Measurements from ENCODE around the gene ADARB2.

The ADARB2 gene

DNA sequence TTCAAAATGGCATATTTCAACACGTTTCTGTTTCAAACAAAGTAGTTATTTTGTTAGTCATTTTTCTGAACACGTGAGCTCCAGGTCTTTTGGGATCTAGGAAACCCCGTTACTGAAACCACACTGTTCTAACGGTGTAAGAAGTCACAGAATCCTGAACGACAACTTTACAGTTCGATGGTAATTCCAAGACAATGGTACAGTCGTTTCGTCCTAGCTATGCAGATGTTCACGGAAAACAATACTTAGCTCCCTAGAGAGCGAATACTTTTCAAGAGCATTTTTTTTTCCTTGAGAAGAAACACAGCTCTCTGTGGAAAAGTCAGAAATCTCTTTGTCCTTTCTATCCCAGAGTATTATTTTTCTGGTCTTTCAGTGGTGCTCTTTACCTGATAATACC, 254.1 kb downstream of the ADARB2 start (continued):
- TF ChIP-seq, protein P1, sequence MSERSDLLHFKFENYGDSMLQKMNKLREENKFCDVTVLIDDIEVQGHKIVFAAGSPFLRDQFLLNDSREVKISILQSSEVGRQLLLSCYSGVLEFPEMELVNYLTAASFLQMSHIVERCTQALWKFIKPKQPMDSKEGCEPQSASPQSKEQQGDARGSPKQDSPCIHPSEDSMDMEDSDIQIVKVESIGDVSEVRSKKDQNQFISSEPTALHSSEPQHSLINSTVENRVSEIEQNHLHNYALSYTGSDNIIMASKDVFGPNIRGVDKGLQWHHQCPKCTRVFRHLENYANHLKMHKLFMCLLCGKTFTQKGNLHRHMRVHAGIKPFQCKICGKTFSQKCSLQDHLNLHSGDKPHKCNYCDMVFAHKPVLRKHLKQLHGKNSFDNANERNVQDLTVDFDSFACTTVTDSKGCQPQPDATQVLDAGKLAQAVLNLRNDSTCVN (tag by site-specific recombination; optimal IDR thresholded peaks at IDR 0.05) = no peak

DNA sequence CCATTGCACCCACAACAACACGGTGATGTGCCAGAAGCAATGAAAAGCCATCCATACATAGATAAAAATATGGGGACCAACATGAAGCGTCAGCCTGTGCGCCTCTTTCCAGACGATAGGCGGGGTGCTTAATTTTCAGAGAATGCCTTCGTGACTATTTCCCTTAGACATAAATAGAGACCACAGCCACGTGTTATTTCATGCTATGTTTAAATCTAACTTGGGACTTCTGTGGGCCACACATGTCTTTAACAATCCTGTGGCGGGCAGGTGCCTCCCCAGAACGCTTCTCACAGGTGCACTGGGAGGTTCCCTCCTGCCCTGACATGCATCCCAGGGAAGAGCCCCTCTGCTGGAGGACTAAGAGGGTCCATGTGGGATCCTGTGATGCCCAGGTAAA, 259.7 kb downstream of the ADARB2 start:
- POLR2A ChIA-PET = no interaction called here

DNA sequence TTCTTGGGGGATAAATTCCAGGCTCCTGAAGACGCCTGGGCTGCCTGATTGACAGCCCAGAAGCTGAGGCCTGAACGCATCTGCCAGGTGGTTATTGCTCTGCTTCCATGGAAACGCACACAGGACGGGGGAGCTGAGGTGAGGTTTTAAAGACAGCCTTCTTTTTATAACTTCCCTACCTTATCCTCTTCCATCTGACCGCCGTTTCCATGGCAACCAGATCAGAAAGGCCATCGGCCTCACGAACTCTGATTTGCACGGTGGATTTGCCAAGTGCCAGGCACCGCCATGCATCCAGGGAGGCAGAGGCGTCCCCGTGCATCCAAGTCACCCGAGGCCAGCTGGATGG, 260.9 kb downstream of the ADARB2 start:
- TF ChIP-seq ZNF600 (tag by site-specific recombination; IDR thresholded peaks at IDR 0.05) (no peak), ZNF223 (tag by site-specific recombination; IDR thresholded peaks at IDR 0.05) (no peak), ZNF514 (tag by site-specific recombination; IDR thresholded peaks at IDR 0.05) (no peak), ZNF677 (tag by site-specific recombination; IDR thresholded peaks at IDR 0.05) (no peak), ZNF140 (tag by site-specific recombination; IDR thresholded peaks at IDR 0.05) (no peak), ZNF555 (tag by site-specific recombination; conservative IDR thresholded peaks at IDR 0.05) (no peak), BCL11A (tag by site-specific recombination; IDR thresholded peaks at IDR 0.05; ENCODE audit: low read depth) (no peak), ZNF341 (tag by site-specific recombination; IDR thresholded peaks at IDR 0.05; ENCODE audit: low read depth) (no peak), ZBTB20 (tag by site-specific recombination; IDR thresholded peaks at IDR 0.05) (no peak)
- TF ChIP-seq, protein P2, sequence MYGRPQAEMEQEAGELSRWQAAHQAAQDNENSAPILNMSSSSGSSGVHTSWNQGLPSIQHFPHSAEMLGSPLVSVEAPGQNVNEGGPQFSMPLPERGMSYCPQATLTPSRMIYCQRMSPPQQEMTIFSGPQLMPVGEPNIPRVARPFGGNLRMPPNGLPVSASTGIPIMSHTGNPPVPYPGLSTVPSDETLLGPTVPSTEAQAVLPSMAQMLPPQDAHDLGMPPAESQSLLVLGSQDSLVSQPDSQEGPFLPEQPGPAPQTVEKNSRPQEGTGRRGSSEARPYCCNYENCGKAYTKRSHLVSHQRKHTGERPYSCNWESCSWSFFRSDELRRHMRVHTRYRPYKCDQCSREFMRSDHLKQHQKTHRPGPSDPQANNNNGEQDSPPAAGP (tag by site-specific recombination; IDR thresholded peaks at IDR 0.05) = no peak
- no peak overlapping the region for H3K4me3 ChIP-seq (ENCODE audit: low read depth, low read length)
- H3K4me1 ChIP-seq (ENCODE audit: control insufficient read depth, insufficient read depth, low read length) = no peaks in the 10 kb centered on the region
- no peaks in the 10 kb centered on the region for H3K9me3 ChIP-seq (ENCODE audit: control insufficient read depth, insufficient read depth, low read depth, low read length)
- ChIA-PET POLR2A (no interaction called here), CTCF (no interaction called here)
- H3K36me3 ChIP-seq (ENCODE audit: control insufficient read depth in 2 of 2, insufficient read depth in 1 of 2, low read length in 2 of 2) = no peaks in the 10 kb centered on the region
- H3K27ac ChIP-seq (ENCODE audit: extremely low read depth, low read depth, low read length) = no peak overlapping the region

More for the DNA sequence above, 259.7 kb downstream of the ADARB2 start:
- Histone ChIP-seq H3K27ac (ENCODE audit: extremely low read depth, low read depth, low read length) (no peak overlapping the region), H3K36me3 (ENCODE audit: control insufficient read depth in 2 of 2, insufficient read depth in 1 of 2, low read length in 2 of 2) (no peaks in the 10 kb centered on the region), H3K9me3 (ENCODE audit: control insufficient read depth, insufficient read depth, low read depth, low read length) (no peaks in the 10 kb centered on the region), H3K4me3 (ENCODE audit: low read depth, low read length) (no peak overlapping the region), H3K4me1 (ENCODE audit: control insufficient read depth, insufficient read depth, low read length) (no peaks in the 10 kb centered on the region)
- TF ChIP-seq SALL2 (tag by site-specific recombination; IDR thresholded peaks at IDR 0.05; ENCODE audit: borderline replicate concordance) (no peak), ZNF521 (tag by site-specific recombination; IDR thresholded peaks at IDR 0.05) (no peak), HOXC10 (CRISPR knock-in tag; IDR thresholded peaks at IDR 0.05) (no peak), ZNF624 (tag by site-specific recombination; IDR thresholded peaks at IDR 0.05) (no peak), BCL11B (tag by site-specific recombination; IDR thresholded peaks at IDR 0.05; ENCODE audit: low read depth) (no peak), ZNF350 (tag by site-specific recombination; IDR thresholded peaks at IDR 0.05) (no peak), ZNF354C (tag by site-specific recombination; IDR thresholded peaks at IDR 0.05; ENCODE audit: borderline replicate concordance, low read depth) (no peak), ZNF24 (tag by site-specific recombination; IDR thresholded peaks at IDR 0.05) (no peak), ZNF174 (tag by site-specific recombination; IDR thresholded peaks at IDR 0.05) (no peak), ZNF214 (tag by site-specific recombination; IDR thresholded peaks at IDR 0.05; ENCODE audit: borderline replicate concordance) (no peak), ZNF157 (tag by site-specific recombination; IDR thresholded peaks at IDR 0.05) (no peak)
- TF ChIP-seq, protein P3, sequence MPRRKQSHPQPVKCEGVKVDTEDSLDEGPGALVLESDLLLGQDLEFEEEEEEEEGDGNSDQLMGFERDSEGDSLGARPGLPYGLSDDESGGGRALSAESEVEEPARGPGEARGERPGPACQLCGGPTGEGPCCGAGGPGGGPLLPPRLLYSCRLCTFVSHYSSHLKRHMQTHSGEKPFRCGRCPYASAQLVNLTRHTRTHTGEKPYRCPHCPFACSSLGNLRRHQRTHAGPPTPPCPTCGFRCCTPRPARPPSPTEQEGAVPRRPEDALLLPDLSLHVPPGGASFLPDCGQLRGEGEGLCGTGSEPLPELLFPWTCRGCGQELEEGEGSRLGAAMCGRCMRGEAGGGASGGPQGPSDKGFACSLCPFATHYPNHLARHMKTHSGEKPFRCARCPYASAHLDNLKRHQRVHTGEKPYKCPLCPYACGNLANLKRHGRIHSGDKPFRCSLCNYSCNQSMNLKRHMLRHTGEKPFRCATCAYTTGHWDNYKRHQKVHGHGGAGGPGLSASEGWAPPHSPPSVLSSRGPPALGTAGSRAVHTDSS (tag by site-specific recombination; IDR thresholded peaks at IDR 0.05) = no peak
- TF ChIP-seq, protein P4, sequence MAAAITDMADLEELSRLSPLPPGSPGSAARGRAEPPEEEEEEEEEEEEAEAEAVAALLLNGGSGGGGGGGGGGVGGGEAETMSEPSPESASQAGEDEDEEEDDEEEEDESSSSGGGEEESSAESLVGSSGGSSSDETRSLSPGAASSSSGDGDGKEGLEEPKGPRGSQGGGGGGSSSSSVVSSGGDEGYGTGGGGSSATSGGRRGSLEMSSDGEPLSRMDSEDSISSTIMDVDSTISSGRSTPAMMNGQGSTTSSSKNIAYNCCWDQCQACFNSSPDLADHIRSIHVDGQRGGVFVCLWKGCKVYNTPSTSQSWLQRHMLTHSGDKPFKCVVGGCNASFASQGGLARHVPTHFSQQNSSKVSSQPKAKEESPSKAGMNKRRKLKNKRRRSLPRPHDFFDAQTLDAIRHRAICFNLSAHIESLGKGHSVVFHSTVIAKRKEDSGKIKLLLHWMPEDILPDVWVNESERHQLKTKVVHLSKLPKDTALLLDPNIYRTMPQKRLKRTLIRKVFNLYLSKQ (tag by site-specific recombination; IDR thresholded peaks at IDR 0.05; ENCODE audit: borderline replicate concordance) = no peak
- TF ChIP-seq, protein P5, sequence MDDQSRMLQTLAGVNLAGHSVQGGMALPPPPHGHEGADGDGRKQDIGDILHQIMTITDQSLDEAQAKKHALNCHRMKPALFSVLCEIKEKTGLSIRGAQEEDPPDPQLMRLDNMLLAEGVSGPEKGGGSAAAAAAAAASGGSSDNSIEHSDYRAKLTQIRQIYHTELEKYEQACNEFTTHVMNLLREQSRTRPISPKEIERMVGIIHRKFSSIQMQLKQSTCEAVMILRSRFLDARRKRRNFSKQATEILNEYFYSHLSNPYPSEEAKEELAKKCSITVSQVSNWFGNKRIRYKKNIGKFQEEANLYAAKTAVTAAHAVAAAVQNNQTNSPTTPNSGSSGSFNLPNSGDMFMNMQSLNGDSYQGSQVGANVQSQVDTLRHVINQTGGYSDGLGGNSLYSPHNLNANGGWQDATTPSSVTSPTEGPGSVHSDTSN (CRISPR knock-in tag; IDR thresholded peaks at IDR 0.05) = no peak
- CTCF ChIA-PET = no interaction called here
